Measurements from ENCODE around the gene PSME2.

PSME2 gene

DNA sequence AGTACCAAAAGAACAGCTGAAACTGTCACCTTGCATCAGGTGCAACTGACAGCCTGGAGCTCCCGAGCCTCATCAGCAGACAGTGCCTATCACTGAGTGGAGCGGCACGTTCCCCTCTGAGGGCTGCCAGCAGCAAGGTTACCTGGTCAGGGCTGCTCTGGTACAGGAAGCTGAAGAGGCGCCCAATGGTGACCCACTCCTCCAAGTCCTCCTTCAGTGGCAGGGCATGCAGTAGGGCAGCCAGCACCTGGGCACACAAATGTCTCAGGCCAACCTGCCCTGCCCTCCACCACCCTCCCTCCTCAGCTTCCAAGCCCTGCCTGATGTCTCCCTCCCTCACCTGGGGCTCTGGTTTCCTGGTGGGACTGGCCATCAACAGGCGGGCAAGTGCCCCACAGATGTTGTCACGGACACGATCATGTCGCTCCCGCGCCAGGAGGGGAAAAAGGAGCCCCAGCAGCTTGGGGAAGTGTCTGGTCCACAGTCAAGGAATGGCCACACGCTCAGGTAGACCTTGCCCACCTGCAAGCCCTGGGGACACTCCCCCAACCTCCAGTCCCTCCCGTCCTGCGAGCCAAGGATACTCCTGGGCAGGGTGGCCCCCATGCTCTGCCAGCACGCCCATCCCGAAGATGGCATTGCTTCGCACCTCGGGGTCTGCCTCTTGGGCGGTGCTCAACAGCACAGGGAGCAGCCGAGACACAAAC lies 35.1 kb upstream of the PSME2 start:
- ChIA-PET POLR2A (interaction anchor here (0.8 to 3.6 kb wide), 5 partner anchors 14 to 34 kb away, joined by 3 to 13 read pairs (median 3); partner anchors contain the start of genes IRF9, RNF31 and TM9SF1), CTCF (interaction anchor here (1.1 to 3.2 kb wide), 3 partner anchors 21 to 73 kb away, joined by 3 to 21 read pairs (median 4); partner anchors contain the start of gene IRF9)
- TF ChIP-seq, protein P1, sequence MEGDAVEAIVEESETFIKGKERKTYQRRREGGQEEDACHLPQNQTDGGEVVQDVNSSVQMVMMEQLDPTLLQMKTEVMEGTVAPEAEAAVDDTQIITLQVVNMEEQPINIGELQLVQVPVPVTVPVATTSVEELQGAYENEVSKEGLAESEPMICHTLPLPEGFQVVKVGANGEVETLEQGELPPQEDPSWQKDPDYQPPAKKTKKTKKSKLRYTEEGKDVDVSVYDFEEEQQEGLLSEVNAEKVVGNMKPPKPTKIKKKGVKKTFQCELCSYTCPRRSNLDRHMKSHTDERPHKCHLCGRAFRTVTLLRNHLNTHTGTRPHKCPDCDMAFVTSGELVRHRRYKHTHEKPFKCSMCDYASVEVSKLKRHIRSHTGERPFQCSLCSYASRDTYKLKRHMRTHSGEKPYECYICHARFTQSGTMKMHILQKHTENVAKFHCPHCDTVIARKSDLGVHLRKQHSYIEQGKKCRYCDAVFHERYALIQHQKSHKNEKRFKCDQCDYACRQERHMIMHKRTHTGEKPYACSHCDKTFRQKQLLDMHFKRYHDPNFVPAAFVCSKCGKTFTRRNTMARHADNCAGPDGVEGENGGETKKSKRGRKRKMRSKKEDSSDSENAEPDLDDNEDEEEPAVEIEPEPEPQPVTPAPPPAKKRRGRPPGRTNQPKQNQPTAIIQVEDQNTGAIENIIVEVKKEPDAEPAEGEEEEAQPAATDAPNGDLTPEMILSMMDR (IDR thresholded peaks at IDR 0.05; ENCODE audit: control extremely low read depth, extremely low read depth, low read depth, missing control alignments) = no peak
- DNase-seq (ENCODE audit: extremely low spot score) = no peak

DNA sequence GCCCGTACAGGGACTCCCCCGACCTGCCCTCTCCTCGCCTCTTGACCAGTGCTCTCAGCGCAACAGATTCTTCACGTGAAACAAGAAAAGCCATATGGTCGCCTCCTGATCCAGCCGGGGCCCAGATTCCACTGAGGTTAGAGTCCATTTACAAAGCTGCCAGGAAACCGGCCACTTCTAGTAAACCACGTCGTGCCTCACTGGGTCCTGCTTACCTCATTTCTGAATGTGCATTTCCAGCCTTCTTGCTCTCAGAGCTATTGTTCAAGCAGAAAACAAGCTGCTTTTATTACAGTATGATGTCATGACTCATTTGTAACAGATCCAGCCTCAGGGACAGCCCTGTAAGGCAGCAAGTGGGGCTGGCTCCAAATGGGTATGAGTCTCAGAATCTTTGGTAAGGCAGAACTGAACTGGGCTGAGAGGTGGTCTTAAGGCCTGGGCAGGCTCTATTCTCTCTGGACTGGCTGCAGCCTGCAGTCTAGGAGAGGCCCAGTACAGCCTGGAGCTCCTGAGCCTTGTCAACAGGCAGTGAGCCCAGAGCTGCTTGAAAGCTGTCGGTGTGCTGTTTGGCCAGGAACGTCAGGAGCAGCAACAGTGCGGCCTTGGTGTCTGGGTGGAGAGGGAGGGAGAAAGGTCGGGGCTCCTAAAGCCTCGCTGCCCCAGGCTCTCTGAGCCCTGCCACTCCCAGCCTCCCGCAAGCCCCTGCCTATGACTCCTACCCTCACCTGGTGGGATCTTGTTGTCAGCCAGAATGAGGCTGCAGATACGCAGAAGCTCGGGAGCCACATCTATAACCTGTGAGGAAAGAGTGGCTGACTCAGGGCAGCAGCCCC lies 33.8 kb upstream of the PSME2 start:
- POLR2A ChIA-PET = interaction anchor here (1.0 to 3.6 kb wide), 4 partner anchors 9 to 62 kb away, joined by 3 to 13 read pairs (median 4); partner anchors contain the start of genes IPO4, IRF9 and TINF2
- no peak for DNase-seq (ENCODE audit: extremely low spot score)
- CTCF ChIA-PET = interaction anchor here (0.8 to 3.2 kb wide), 5 partner anchors 10 to 39 kb away, joined by 3 to 21 read pairs (median 3); partner anchors contain the start of genes EMC9 and IRF9
- TF ChIP-seq, protein P1 (IDR thresholded peaks at IDR 0.05; ENCODE audit: control extremely low read depth, extremely low read depth, low read depth, missing control alignments) = no peak

DNA sequence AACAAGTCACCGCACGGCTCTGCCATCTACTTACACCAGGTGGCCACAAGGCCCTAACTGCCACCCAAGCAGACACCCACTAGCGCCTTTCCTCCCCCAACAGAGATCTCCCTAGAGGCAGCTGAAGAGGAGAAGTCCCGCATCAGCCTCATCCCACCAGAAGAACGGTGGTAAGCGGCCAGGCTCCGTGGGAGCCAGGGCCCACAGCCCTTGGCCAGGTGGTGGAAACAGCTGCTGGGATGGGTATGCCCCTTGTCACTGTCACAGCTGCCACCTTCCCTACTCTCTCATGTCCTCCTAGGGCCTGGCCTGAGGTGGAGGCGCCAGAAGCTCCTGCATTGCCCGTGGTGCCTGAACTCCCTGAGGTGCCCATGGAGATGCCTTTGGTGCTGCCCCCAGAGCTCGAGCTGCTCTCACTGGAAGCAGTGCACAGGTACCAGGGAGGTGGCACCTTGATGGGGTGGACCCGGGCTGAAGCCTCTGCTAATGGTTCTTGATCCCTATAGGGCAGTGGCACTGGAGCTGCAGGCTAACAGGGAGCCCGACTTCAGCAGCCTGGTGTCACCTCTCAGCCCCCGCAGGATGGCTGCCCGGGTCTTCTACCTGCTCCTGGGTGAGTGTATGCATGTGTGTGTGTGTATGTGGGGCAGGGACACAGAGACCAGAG lies 33.0 kb upstream of the PSME2 start:
- DNase-seq (ENCODE audit: extremely low spot score) = no peak
- TF ChIP-seq, protein P1 (IDR thresholded peaks at IDR 0.05; ENCODE audit: control extremely low read depth, extremely low read depth, low read depth, missing control alignments) = no peak
- CTCF ChIA-PET = interaction anchor here (0.8 to 3.2 kb wide), 4 partner anchors 9 to 36 kb away, joined by 3 to 21 read pairs (median 4); partner anchors contain the start of gene IRF9
- POLR2A ChIA-PET = interaction anchor here (0.6 to 3.6 kb wide), 6 partner anchors 9 to 63 kb away, joined by 3 to 13 read pairs (median 4); partner anchors contain the start of genes IPO4, IRF9 and TINF2

DNA sequence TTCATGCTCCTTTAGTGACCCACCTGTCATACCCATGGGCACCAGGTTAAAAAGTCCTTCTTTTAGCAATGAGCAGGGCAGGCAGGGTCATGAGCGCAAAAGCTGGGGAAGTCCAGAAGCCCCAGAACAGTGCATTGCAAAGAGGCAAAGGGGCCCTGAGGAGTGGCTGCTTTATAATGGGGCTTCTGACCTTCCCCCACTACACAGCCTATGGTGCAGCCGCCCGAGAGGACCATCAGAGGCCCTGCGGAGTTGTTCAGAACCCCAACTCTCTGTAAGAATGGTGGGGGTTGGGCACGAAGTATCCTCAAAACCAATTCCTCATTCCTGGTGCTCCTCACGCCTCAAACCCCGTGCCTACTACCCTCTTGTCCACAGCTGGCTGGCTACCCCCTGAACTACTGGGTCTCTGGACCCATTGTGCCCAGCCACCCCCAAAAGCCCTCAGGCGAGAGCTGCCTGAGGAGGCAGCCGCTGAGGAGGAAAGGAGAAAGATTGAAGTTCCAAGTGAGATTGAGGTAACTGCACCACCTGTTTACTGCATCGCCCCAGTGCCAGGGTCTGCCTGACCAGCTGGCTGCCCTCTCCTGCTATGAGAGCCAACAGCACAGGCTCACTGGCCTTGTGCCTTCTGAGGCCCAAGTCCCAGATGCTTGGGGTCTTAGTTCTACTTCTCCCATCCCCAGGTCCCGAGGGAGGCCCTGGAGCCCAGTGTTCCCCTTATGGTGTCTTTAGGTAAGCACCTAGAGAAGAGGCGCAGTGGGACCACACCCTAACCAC lies 32.2 kb upstream of the PSME2 start:
- no peak for DNase-seq (ENCODE audit: extremely low spot score)
- ChIA-PET CTCF (interaction anchor here (1.3 to 3.2 kb wide), 3 partner anchors 9 to 18 kb away, joined by 5 to 21 read pairs (median 10); partner anchors contain the start of gene IRF9), POLR2A (interaction anchor here (0.6 to 3.6 kb wide), 4 partner anchors 10 to 53 kb away, joined by 3 to 13 read pairs (median 4); partner anchors contain the start of genes IPO4 and IRF9)
- TF ChIP-seq, protein P1 (IDR thresholded peaks at IDR 0.05; ENCODE audit: control extremely low read depth, extremely low read depth, low read depth, missing control alignments) = no peak

DNA sequence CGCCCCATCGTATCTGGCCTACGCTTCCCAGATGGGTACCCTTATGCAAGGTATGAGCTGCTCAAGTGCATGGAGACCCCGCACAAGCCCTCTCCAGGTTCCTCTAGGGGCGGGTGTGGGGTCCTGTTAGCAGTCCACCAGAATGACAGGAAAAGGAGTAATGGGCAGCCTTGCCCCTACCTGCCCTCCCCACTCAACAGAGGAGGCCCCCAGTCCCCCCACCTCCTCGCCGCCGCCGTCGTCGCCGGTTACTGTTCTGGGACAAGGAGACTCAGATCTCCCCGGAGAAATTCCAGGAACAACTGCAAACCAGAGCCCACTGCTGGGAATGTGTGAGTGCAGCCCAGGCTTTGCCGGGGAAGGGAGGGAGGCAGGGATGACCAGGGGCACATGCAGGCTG lies 31.5 kb upstream of the PSME2 start:
- ChIA-PET CTCF (interaction anchor here (1.0 to 1.8 kb wide), 3 partner anchors 9 to 17 kb away, joined by 3 to 10 read pairs (median 5); partner anchors contain the start of gene IRF9), POLR2A (interaction anchor here (3.6 kb wide), 1 partner anchor 16 kb away, joined by 13 read pairs; the partner anchor contains the start of gene IRF9)
- no peak for DNase-seq (ENCODE audit: extremely low spot score)
- TF ChIP-seq, protein P1 (IDR thresholded peaks at IDR 0.05; ENCODE audit: control extremely low read depth, extremely low read depth, low read depth, missing control alignments) = no peak
